WERI-Rb-1 (cell line): ENCODE data around the gene FASN.
A peak's percentile ranks its signal among the peaks of the same experiment; 100 is the strongest.

Source experiments
- DNase-seq: peaks from one replicate; pipeline ENCODE4 v3.0.0-alpha.2; 2020
- H3K27ac ChIP-seq: fragments of 250-450 bp; sonication (Bioruptor Pico); 2 replicates; pipeline ENCODE4 v1.5.1; 2020; ENCODE audit warnings: mild to moderate bottlenecking, moderate library complexity
- H3K27me3 ChIP-seq: fragments of 250-450 bp; sonication (Bioruptor Pico); 2 replicates; pipeline ENCODE4 v1.5.1; 2021; ENCODE audit warnings: mild to moderate bottlenecking, low read depth, moderate library complexity; ENCODE audit not compliant: insufficient read depth, severe bottlenecking
- H3K36me3 ChIP-seq: fragments of 250-450 bp; sonication (Bioruptor Pico); 2 replicates; pipeline ENCODE4 v1.5.1; 2020; ENCODE audit warnings: mild to moderate bottlenecking, moderate library complexity
- H3K4me3 ChIP-seq: 2 replicates; pipeline ENCODE4 v1.5.1; 2011; ENCODE audit warnings: low read depth, mild to moderate bottlenecking, control low read depth, low read length
- H3K9me3 ChIP-seq: fragments of 250-450 bp; sonication (Bioruptor Pico); 2 replicates; pipeline ENCODE4 v1.5.1; 2021; ENCODE audit warnings: mild to moderate bottlenecking, moderate library complexity; ENCODE audit not compliant: severe bottlenecking
- TF ChIP-seq, protein P1 (sequence below): IDR thresholded peaks from 2 replicates; pipeline ENCODE4 v1.5.1; 2011; ENCODE audit warnings: low read depth, mild to moderate bottlenecking, control low read depth, inconsistent platforms, low read length

Gene FASN

GRCh38 chr17:82059272-82060000 lies 38.6 kb downstream of the FASN start:
- Histone ChIP-seq H3K36me3 (peaks cover 97% of the 10 kb centered on the region), H3K9me3 (no peaks in the 10 kb centered on the region), H3K27ac (peak overlapping the region; percentile 9; the same call in 1 of the 2 replicates), H3K27me3 (no peaks in the 10 kb centered on the region), H3K4me3 (no peak overlapping the region)
- no peak for DNase-seq
- TF ChIP-seq, protein P1, sequence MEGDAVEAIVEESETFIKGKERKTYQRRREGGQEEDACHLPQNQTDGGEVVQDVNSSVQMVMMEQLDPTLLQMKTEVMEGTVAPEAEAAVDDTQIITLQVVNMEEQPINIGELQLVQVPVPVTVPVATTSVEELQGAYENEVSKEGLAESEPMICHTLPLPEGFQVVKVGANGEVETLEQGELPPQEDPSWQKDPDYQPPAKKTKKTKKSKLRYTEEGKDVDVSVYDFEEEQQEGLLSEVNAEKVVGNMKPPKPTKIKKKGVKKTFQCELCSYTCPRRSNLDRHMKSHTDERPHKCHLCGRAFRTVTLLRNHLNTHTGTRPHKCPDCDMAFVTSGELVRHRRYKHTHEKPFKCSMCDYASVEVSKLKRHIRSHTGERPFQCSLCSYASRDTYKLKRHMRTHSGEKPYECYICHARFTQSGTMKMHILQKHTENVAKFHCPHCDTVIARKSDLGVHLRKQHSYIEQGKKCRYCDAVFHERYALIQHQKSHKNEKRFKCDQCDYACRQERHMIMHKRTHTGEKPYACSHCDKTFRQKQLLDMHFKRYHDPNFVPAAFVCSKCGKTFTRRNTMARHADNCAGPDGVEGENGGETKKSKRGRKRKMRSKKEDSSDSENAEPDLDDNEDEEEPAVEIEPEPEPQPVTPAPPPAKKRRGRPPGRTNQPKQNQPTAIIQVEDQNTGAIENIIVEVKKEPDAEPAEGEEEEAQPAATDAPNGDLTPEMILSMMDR: no peak

DNA sequence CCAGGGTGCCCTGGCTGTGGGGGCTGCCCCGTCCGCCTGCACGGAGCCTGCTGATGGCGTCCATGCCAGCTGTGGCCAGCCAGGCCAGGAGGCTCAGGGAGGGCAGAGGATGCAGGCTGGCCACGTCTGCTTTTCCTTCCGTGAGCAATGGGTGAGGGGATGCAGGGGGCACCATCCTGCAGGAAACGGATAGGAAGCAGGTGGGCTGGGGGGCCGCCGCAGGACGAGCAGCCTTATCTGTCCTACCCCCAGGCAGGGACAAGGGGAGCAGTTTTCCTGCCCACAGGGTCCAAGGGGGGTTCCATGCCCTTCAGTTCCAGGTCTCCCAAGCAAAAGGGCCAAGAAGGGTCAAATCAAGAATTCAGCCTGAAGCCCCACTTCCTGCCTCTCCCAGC lies 39.2 kb downstream of the FASN start:
- no peaks in the 10 kb centered on the region for H3K27me3 ChIP-seq
- no peak overlapping the region for H3K4me3 ChIP-seq
- TF ChIP-seq, protein P1: no peak
- H3K9me3 ChIP-seq: no peaks in the 10 kb centered on the region
- H3K36me3 ChIP-seq: peaks cover 97% of the 10 kb centered on the region
- H3K27ac ChIP-seq: peak overlapping the region; percentile 23
- no peak for DNase-seq

GRCh38 chr17:82058230-82058854 lies 39.7 kb downstream of the FASN start:
- DNase-seq: no peak
- Histone ChIP-seq H3K36me3 (peaks cover 97% of the 10 kb centered on the region), H3K27me3 (no peaks in the 10 kb centered on the region), H3K27ac (peak overlapping the region; percentile 23), H3K4me3 (no peak overlapping the region), H3K9me3 (no peaks in the 10 kb centered on the region)
- TF ChIP-seq, protein P1: peak; percentile 22; the same call in 1 of the 2 replicates

GRCh38 chr17:82056729-82057621 lies 41.1 kb downstream of the FASN start:
- no peak for DNase-seq
- H3K4me3 ChIP-seq: no peak overlapping the region
- H3K9me3 ChIP-seq: no peaks in the 10 kb centered on the region
- no peaks in the 10 kb centered on the region for H3K27me3 ChIP-seq
- peak overlapping the region; percentile 23 for H3K27ac ChIP-seq
- H3K36me3 ChIP-seq: peaks cover 87% of the 10 kb centered on the region
- TF ChIP-seq, protein P1: no peak

GRCh38 chr17:82055965-82056728 lies 41.9 kb downstream of the FASN start:
- H3K27ac ChIP-seq: no peak overlapping the region; the same call in 1 of the 2 replicates
- H3K27me3 ChIP-seq: no peaks in the 10 kb centered on the region
- no peak overlapping the region for H3K4me3 ChIP-seq
- H3K9me3 ChIP-seq: no peaks in the 10 kb centered on the region
- TF ChIP-seq, protein P1: no peak
- no peak for DNase-seq
- H3K36me3 ChIP-seq: peaks cover 80% of the 10 kb centered on the region
